Measurements from ENCODE around the gene SLC23A2.
A peak's percentile ranks its signal among the peaks of the same experiment; 100 is the strongest.
"Not testable (repeated sequence)": the region's sequence is repeated elsewhere in the genome, so short reads cannot be mapped to it uniquely, and the experiment has no call there.

SLC23A2 gene

DNA sequence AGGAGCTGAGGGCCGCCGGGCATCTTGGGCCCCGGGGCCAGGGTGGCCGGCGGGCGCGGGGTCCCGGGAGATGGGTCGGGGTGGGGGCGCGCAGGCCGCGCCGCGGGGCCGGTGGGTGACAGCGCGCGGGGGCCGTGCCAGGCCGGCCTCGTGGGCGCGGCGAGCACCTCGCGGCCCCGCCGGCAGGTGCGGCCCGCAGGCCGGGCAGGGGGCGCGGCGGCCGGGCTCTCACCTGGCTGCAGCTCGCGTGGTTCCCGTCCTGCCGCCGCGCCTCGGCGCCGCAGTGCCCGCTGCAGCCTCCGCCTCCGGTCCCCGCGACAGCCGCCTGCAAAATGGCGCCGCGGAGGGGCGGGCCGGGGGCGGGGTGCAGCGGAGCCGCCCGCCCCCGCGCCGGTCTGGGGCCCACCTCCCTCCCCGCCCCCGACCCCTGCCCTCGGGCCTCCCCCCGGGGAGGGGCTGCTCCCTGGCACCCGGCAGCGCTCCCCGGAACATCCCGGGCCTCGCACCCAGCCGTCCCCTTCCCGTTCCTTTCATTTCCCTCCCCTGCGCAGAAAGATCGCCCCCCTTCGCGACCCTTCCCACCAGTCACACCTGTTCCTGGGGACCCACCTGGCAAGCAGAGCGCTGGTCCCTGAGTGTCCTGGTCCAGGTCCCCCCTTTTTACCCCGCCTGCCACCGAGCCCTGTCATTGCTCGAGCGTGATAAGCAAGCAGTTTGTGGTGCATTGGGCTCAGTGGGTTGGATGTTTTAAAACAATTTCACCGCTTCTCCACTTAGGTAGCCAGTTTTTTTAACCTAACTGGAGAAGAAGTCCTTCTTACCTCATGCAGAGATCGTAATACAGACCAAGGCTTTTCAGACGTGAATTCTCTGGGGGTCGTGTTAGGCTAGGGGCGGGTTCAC, at the start of gene SLC23A2:
SLC23A2 (minus strand) TSS at position 337 of the 903 bp plus-strand sequence. CDS start 68,948 bp downstream, outside the sequence.
- peak; percentile 59 for DNase-seq

DNA sequence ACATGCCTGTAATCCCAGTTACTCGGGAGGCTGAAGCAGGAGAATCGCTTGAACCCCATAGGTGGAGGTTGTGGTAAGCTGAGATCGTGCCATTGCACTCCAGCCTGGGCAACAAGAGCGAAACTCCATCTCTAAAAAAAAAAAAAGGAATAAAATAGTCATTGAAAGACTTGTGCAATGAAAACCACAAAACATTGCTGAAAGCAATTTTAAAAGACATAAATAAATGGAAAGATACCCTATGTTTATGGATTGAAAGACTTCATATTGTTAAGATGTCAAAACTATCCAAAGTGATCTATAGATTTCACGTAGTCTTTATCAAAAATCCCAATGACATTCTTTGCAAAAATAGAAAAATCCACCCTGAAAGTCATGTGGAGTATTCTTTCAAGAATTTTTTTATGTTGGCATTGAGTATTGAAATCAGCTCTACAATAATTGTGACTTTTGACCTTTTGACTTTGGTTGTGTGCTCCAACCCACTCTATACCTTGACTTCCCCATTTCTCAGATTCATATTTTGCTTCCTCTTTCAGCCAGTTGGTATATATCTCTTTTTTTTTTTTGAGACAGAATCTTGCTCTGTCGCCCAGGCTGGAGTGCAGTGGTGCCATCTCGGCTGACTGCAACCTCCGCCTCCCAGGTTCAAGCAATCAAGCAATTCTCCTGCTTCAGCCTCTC, 45.5 kb upstream of the SLC23A2 start:
- DNase-seq: no peak

DNA sequence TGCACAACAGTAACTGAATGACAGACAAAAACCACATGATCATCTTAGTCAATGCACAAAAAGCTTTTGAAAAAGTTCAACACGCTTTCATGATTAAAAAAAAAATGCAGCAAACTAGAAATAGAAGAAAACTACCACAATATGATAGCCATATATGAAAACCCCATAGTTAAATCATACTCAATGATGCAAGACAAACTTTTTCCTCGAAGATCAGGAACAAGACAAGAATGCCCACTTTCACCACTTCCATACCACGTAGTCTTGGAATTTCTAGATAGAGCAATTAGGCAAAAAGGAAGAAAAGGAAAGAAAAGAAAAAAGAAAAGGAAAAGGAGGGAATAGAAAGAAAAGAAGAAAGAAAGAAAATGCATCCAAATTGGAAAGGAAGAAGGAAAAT, 44.6 kb upstream of the SLC23A2 start:
- DNase-seq: no peak

DNA sequence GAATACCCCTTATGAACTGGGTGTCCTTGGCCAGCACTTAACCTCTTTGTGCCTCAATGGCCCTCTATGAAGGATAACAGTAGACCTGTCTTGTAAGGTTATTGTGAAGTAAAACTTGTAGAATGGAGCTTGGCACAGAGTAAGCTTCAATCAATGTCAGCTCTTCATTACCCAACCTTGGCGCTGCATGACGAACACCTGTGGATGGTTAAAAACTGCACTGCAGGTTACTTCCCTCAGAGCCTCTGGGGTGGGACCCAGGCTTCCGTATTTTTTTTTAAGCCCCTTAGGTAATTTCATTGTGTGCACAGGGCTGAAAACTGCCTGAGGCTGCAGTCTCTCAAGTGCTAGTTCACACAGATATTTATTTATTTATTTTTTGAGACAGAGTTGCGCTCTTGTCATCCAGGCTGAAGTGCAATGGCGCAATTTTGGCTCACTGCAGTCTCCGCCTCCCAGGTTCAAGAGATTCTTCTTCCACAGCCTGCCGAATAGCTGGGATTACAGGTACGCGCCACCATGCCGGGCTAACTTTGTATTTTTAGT, 42.8 kb upstream of the SLC23A2 start:
- no peak for DNase-seq

DNA sequence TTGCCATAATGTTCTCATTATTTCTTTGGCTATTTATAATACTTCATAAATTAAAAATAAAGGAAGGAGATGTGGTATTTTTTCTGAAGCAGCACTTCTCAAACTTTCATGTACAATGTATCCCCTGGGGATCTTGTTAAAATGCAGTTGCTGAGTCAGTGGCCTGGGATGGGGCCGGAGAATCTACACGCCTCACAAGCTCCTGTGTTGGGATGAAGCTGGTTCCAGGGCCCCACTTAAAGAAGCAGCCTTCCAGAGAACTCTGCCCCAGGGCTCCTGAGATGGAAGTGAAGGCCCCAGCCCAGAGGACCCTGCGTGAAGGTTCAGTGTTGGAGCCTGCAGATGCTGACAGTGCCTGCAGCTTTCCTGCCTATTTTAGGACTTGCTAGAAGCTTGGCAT, 40.1 kb upstream of the SLC23A2 start:
- DNase-seq: peak; percentile 6

DNA sequence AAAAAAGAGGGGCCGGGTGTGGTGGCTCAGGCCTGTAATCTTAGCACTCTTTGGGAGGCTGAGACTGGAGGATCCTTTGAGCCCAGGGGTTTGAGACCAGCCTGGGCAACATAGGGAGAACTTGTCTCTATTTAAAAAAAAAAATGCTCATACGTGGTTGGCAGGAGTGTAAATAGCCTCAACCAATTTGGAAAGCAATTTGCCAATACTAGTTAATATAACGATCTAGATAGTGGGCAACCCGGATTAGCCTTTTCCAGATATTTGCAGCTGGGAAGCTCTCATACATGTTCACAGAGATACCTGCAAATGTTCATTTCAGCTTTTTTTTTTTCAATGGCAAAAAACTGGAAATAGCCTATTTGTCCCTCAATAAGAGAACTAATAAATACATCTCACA, 39.0 kb upstream of the SLC23A2 start:
- no peak for DNase-seq

DNA sequence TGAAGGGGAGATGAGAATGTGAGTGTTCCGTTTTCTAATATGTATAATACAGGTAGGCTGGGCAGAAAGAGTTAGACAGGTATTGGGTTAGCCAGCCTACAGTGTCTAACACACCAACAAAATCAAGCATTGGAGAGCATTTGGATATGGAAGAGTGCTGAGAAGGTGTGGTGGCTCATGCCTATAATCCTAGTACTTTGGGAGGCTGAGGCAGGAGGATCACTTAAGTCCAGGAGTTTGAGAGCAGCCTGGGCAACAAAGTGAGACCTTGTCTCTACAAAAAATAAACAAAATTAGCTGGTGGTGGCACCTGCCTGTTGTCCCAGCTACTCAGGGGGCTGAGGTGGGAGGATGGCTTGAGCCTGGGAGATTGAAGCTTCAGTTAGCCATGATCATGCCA, 38.6 kb upstream of the SLC23A2 start:
- DNase-seq: no peak

DNA sequence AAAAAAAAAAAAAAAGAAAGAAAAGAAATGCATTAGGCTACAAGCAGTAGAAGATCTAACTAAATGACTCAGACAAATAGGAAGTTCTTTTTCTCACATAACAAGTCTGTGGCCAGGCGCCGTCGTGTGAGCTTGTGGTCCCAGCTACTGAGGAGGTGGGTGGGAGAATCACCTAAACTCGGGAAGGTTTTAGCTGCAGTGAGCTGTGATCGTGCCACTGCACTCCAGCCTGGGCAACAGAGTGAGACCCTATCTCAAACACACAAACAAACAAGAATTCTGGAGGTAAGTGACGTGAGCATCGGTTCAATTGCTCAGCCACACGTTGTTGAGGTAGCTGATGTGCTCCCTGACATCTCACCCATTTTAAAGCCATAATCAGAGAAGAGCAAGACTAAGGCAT, 37.9 kb upstream of the SLC23A2 start:
- no peak for DNase-seq

DNA sequence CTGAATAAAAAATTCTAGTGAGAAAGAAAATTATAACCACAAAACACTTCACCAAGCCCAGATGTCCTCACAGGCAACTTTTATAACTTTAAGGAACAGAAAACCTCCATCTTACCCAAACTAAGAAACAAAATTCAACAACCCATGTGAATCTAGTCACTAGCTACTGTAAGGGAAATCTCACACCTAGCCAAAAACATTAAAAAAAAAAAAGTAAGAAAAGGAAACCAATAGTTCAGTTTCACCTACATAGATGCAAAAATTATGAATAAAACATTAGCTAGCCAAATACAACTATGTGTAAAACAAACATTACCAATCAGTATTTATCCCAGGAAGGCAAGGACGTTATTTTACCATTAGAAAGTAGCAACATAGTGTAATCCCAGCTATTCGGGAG, 35.5 kb upstream of the SLC23A2 start:
- no peak for DNase-seq

DNA sequence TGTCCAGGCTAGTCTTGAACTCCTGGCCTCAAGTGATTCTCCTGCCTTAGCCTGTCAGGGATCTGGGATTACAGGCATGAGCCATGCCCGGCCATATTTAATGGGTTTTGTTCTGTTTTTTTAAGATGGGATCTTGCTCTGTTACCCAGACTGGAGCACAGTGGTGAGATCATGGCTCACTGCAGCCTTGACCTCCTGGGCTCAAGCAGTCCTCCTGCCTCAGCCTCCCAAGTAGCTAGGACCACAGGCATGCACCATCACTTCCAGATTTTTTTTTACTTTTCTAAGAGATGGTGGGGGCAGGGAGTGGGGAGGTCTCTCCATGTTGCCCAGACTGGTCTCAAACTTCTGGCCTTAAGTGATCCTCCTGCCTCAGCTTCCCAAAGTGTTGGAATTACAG, 34.2 kb upstream of the SLC23A2 start:
- DNase-seq: not testable (repeated sequence)

DNA sequence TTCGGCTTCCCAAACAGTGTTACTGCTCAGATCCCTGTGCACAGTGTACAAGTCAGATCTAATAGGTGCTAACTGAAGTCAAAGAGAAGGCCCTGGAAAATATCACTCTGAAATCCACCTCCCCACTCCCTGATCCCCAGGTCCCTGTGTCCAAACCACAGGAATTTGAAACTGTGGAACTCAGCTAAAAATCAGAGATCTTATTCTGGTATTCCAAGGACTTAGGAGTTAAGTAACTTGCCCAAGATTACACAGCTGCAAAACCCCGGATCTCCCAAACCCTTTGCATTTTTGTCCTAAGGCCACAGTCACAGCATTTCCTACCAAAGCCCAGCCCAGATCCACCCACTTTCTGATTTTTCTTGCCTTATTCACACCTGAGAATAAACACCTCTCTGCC, 32.3 kb upstream of the SLC23A2 start:
- DNase-seq: no peak

DNA sequence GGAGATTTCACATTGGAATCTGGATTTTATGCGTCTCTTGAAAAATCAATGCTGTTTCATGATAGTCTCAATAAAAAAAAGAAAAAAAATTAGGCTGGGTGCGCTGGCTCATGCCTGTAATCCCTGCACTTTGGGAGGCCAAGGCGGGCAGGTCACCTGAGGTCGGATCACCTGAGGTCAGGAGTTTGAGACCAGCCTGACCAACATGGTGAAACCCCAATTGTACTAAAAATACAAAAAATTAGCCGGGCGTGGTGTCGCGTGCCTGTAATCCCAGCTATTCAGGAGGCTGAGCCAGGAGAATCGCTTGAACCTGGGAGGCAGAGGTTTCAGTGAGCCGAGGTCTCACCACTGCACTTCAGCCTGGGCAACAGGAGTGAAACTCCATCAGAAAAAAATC, 30.4 kb upstream of the SLC23A2 start:
- not testable (repeated sequence) for DNase-seq

DNA sequence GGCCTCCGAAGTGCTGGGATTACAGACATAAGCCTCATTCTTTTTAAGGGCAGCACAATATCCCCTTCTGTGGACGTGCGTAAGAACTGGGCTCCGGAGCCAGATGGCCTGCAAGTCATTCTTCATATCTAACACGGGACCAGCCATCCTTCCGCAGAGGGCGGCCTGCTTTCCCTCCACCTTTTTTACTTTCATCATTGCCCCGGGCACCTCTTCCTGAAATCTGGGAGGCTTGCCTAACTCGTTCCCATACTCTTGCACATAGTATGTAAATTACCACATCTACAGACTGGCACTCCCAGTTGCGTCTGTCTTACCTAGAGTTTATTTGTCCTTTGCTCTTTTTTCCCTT, 29.9 kb upstream of the SLC23A2 start:
- DNase-seq: no peak

DNA sequence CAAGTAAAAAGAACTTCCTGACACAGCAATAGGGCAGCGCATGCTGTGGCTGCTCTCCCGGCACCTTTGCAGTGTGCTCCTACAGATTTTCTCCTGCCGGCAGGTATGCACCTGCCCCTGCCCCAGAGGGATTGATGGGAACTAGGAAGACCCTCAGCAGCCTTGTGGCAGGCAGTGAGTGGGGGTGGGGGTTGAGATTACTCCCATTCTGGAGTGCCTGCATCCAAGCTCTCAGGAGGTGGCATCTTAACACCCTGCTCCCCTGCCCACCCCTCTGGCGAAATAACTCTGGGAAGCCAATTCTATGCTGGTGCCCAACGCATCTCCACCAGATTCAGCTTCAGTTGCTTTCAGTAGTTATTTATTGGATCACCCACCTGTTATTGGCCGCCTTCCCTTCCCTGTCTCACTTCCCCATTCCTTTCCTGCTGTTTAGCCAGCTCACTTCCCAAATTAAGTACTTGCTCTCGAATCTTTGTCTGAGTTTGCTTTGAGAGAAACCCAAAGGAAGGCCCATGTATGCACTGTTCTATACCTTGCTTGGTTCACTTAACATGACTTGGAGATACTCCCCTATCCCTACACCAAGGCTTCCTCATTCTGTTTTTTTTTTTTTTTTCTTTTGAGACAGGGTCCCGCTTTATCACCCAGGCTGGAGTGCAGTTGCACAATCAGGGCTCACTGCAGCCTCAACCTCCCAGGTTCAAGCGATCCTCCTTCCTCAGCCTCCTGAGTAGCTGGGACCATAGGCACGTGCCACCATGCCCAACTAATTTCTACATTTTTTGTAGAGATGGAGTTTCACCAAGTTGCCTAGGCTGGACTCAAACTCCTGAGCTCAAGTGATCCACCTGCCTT, 29.3 kb upstream of the SLC23A2 start:
- DNase-seq: no peak

DNA sequence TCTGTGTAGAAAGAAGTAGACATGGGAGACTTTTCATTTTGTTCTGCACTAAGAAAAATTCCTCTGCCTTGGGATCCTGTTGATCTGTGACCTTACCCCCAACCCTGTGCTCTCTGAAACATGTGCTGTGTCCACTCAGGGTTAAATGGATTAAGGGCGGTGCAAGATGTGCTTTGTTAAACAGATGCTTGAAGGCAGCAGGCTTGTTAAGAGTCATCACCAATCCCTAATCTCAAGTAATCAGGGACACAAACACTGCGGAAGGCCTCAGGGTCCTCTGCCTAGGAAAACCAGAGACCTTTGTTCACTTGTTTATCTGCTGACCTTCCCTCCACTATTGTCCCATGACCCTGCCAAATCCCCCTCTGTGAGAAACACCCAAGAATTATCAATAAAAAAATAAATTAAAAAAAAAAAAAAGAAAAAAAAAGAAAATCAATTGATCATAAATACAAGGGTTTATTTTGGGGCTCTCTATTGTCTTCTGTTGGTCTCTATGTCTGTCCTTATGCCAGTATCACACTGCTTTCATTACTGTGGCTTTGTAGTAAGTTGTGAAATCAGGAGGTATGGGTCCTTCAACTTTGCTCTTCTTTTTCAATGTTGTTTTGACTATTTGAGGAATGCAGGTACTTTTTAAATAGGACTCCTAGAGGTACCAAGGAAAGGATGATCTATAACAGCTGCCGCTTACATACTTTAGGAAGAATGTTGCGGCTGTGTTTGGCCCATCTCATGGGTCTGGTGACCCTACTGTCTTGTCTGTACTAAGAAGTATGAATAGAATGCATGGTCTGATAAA, 27.1 kb upstream of the SLC23A2 start:
- DNase-seq: not testable (repeated sequence)

DNA sequence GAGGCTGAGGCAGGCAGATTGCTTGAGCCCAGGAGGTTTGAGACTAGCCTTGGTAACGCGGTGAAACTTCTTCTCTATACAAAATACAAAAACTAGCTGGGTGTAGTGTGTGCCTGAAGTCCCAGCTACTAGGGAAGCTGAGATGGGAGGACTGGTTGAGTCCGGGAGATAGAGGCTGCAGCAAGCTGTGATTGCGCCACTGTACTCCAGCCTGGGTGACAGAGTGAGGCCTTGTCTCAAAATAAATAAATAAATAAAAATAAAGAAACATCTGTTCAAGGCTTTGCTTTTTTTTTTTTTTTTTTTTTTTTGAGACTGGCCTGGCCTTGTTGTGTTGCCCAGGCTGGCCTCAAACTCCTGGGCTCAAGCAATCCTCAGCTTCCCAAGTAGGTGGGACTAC, 23.7 kb upstream of the SLC23A2 start:
- DNase-seq: no peak

DNA sequence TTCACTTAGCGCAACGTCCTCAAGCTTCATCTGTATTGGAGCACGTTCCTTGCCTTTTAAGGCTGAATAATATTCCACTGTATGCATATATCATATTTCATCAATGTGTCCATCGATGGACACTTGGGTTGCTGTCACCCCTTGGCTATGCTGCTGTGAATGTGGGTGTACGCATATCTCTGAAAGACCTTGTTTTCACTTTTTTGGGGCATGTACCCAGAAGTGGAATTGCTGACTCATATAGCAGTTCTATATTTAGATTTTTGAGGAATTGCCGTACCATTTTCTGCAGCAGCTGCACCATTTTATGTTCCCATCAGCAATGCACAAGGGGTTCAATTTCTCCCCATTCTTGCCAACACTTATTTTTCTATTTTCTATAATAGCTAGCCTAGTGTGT, 22.8 kb upstream of the SLC23A2 start:
- DNase-seq: no peak

DNA sequence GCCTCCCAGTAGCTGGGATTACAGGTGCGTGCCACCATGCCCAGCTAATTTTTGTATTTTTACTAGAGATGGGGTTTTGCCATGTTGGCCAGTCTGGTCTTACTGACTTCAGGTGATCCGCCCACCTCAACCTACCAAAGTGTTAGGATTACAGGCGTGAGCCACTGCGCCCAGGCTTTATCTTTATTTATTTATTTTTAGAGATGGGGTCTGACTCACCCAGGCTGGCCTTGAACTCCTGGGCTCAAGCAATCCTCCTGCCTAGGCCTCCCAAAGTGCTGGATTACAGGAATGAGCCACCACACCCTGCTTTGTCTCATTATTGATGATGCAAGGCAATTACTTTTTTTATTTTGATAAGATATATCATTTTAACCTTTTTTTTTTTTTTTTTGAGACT, 21.9 kb upstream of the SLC23A2 start:
- DNase-seq: not testable (repeated sequence)

DNA sequence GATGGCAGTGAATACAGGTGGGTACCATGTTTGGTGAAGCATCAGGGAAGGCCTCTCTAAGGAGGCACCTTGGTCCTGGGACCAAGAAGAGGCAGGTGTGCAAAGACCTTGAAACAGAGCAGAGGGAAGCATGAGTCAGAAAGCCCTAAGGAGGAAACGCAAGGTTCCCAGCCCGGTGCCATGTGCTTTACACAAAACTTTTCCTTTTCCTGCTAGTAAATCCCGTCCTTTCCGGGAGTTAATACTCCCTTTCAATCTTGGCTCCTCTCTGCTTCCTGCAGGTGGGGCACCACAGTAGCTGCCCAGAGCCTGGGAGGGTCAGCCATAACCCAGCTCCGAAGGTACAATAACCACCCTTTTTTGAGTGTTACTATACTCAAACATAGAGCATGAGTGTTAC, 19.4 kb upstream of the SLC23A2 start:
- DNase-seq: no peak

DNA sequence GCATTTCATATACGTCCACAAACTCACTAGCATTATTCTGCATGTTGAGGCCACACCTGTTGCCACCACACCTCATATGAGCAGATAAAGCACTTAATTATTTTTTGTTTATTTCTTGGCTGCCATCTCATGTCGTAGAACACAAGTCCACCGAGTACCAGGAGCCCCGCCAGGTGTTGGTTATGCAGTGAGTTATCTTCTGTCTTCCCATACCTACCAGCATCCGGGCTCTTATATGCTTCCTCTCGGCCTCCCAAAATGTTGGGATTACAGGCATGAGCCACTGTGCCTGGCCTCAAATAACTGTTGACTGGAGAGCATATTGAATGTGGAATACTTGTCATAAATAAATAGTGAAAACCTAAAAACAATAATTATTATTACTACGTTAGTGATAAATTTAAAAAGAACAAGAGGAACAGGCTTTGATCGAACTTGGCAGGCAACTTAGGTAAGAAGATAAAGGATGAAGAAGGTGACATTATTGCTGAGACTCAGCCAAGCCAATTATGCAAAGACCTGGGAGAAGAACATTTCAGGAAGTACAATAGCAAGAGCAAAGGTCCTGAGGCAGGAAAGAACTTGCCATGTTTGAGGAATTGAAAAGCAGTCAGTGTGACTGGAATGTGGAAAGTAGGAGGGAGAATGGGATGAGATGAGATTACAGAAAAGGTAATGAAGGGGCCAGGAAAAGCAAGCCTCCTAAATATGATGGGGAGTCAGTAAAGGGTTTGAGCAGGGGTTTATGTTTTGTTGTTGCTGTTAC, 12.6 kb upstream of the SLC23A2 start:
- DNase-seq: no peak

DNA sequence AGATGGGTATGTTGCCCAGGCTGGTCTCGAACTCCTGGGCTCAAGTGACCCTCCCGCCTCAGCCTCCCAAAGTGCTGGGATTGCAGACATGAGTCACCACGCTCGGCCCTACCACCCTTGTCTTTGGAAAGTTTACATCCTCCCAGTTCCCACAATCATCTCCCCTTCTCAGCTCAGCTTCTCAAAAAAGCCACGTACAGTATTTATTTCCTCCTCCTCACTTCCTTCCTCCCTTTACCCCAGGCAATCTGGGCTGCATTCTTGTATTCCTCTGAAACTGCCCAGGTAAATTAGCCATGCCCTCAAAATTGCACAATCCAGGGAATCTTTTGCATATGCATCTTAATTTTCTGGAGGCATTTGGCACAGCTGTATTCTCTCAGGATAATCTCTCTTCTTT, 7.4 kb upstream of the SLC23A2 start:
- DNase-seq: no peak

Measured in eye (tissue), 1 donor.